K562 (cell line): ENCODE results near the gene HSF2BP. TPM values are rescaled to one million over a fixed set of nuclear protein-coding genes. Genes with fewer than 3 reads are reported as not detected.

Experiments used
- ATAC-seq: fragments of 200-7000 bp; cut with Tn5 transposase; 3 replicates; pipeline ENCODE4 v1.9.1; 2020; ENCODE audit warnings: moderate library complexity
- BruUV-seq: library from RNA; stranded (reverse); fragments of 400-500 nt; replicated peaks from 2 replicates; lab custom pipeline; 2021; lab: Mats Ljungman, UMichigan
- CTCF ChIA-PET: fragments of 300-600 bp; formaldehyde crosslinking; extraction: SDS; loops from one replicate; lab custom pipeline; 2021; ENCODE audit warnings: low intra/inter-chr PET ratio; lab: Yijun Ruan, JAX
- POLR2A ChIA-PET: fragments of 300-600, 350-650 bp; sonication (Branson Sonifier 250); formaldehyde crosslinking; extraction: SDS; loops from one replicate; lab custom pipeline; 2021; ENCODE audit warnings: antibody characterized with exemption, inconsistent platforms; lab: Yijun Ruan, JAX
- DNase-seq, 4 experiments: peaks; one replicate each; pipeline versions ENCODE4 v3.0.0 to v3.0.0-alpha.2; 2011 to 2018; ENCODE audit warnings: low spot score in 3 of 4, mixed read lengths in 3 of 4; ENCODE audit errors: extremely low read depth in 1 of 4
- FAIRE-seq: peaks from 2 replicates; lab custom pipeline; 2011; peaks lifted over from hg19 to GRCh38; lab: Jason Lieb, UNC
- H2AFZ ChIP-seq: 2 replicates; pipeline ENCODE4 v1.6.0; 2011; ENCODE audit warnings: low read depth, low read length, control low read depth, inconsistent platforms
- H3K27ac ChIP-seq: fragments of 200-600 bp; 3 replicates; pipeline ENCODE4 v1.8.0; 2011; ENCODE audit warnings: low read depth, mild to moderate bottlenecking, control low read depth, inconsistent platforms, low read length, moderate library complexity, mixed read lengths; ENCODE audit errors: extremely low read depth
- H3K27me3 ChIP-seq, 2 experiments: fragments of 300-600 bp in 1 of 2; 2 replicates in 1 of 2; 3 replicates in 1 of 2; pipeline versions ENCODE4 v1.6.0 to v1.8.0; 2011; ENCODE audit warnings: inconsistent platforms in 2 of 2, low read length in 2 of 2, mild to moderate bottlenecking in 1 of 2, mixed read lengths in 1 of 2, moderate library complexity in 1 of 2; ENCODE audit not compliant: control insufficient read depth in 2 of 2, insufficient read depth in 2 of 2
- H3K36me3 ChIP-seq: fragments of 300-600 bp; 3 replicates; pipeline ENCODE4 v1.8.0; 2011; ENCODE audit warnings: mild to moderate bottlenecking, low read length, inconsistent platforms; ENCODE audit not compliant: control insufficient read depth, insufficient read depth
- H3K4me1 ChIP-seq, 2 experiments: fragments of 200-600 bp in 1 of 2; replicated peaks in 1 of 2; 2 replicates in 1 of 2; 3 replicates in 1 of 2; pipeline versions ENCODE4 v1.5.1 to v1.8.0; 2011; ENCODE audit warnings: inconsistent platforms in 2 of 2, low read length in 2 of 2, mild to moderate bottlenecking in 1 of 2, mixed read lengths in 1 of 2, moderate library complexity in 1 of 2; ENCODE audit not compliant: control insufficient read depth in 2 of 2, insufficient read depth in 2 of 2
- H3K4me2 ChIP-seq: 2 replicates; pipeline ENCODE4 v1.6.1; 2011; ENCODE audit warnings: low read length, control low read depth, inconsistent platforms, mixed read lengths; ENCODE audit not compliant: insufficient read depth
- H3K4me3 ChIP-seq: fragments of 200-600 bp; sonication (generic), shearing (Covaris generic); 2 replicates; pipeline ENCODE4 v1.5.1; 2016; ENCODE audit warnings: control low read depth, inconsistent platforms
- H3K79me2 ChIP-seq: fragments of 200-600 bp; 3 replicates; pipeline ENCODE4 v1.8.0; 2011; ENCODE audit warnings: low read length, inconsistent platforms; ENCODE audit not compliant: control insufficient read depth, insufficient read depth
- H3K9ac ChIP-seq, 2 experiments: 2 replicates each; pipeline versions ENCODE4 v1.6.0 to v1.6.1; 2011; ENCODE audit warnings: low read depth in 2 of 2, low read length in 2 of 2, control low read depth in 1 of 2, inconsistent platforms in 1 of 2, mild to moderate bottlenecking in 1 of 2, mixed read lengths in 1 of 2; ENCODE audit not compliant: insufficient read depth in 1 of 2
- H3K9me1 ChIP-seq: one replicate; pipeline ENCODE4 v1.6.0; 2011; ENCODE audit warnings: inconsistent platforms, mild to moderate bottlenecking, low read length, moderate library complexity; ENCODE audit not compliant: control insufficient read depth, insufficient read depth
- H3K9me3 ChIP-seq: replicated peaks from 2 replicates; pipeline ENCODE4 v1.5.1; 2011; ENCODE audit warnings: low read depth, low read length, inconsistent platforms; ENCODE audit not compliant: control insufficient read depth, insufficient read depth
- H4K20me1 ChIP-seq: replicated peaks from 2 replicates; pipeline ENCODE4 v1.6.1; 2011; ENCODE audit warnings: low read length, inconsistent platforms, mixed read lengths; ENCODE audit not compliant: control insufficient read depth, insufficient read depth
- CBX2 ChIP-seq: fragments of 200-600 bp; sonication (generic); IDR thresholded peaks from one replicate; pipeline ENCODE4 v1.6.1; 2012; ENCODE audit warnings: mild to moderate bottlenecking, low read length, inconsistent platforms; ENCODE audit not compliant: insufficient read depth, poor library complexity, severe bottlenecking
- CEBPB ChIP-seq: fragments of 450-650 bp; IDR thresholded peaks from 2 replicates; pipeline ENCODE4 v1.6.1; 2016; ENCODE audit warnings: missing genetic modification characterization, missing compliant biosample characterization
- CEBPG ChIP-seq, 3 experiments: fragments of 200-800 bp in 1 of 3; sonication (Bioruptor generic) in 1 of 3; sonication (generic) in 1 of 3; formaldehyde crosslinking in 1 of 3; IDR thresholded peaks in 2 of 3; conservative IDR thresholded peaks in 1 of 3; 2 replicates each; pipeline versions ENCODE4 v1.6.1 to v1.8.0; 2016 to 2022; ENCODE audit warnings: missing compliant biosample characterization in 2 of 3, missing genetic modification characterization in 2 of 3, mild to moderate bottlenecking in 1 of 3, missing genetic modification reagents in 1 of 3
- RUNX1 ChIP-seq: sonication (generic); IDR thresholded peaks from 2 replicates; pipeline ENCODE4 v1.6.1; 2016; ENCODE audit warnings: antibody characterized with exemption, low read depth
- TRIM24 ChIP-seq, 2 experiments: fragments of 450-650 bp; IDR thresholded peaks; 2 replicates each; pipeline ENCODE4 v1.6.1; 2016
- ZEB2 ChIP-seq: fragments of 450-650 bp; IDR thresholded peaks from 2 replicates; pipeline ENCODE4 v1.6.1; 2016
- ZNF140 ChIP-seq: fragments of 250-450 bp; sonication (Bioruptor Pico); IDR thresholded peaks from 2 replicates; pipeline ENCODE4 v1.8.0; 2021; ENCODE audit warnings: moderate library complexity, mild to moderate bottlenecking, inconsistent platforms
- WGBS: fragments of 100-300 bp; shearing (Covaris generic); methylation state at CpG from one replicate; pipeline ENCODE4 v1.1.6; 2016; ENCODE audit warnings: low coverage, mixed read lengths; ENCODE audit not compliant: insufficient coverage; ENCODE audit errors: missing lambda C conversion rate; 5-methylcytosine and 5-hydroxymethylcytosine counted together
- in situ Hi-C: fragments of 300-500 bp; cut with MboI; formaldehyde crosslinking; loops from 4 replicates; pipeline ENCODE4 v1.15.0; 2018; ENCODE audit warnings: inconsistent platforms, mixed read lengths
- intact Hi-C: fragments of 100-400 bp; cut with micrococcal nuclease; formaldehyde crosslinking; loops from 2 replicates; pipeline ENCODE4 v1.14.2; 2022
- polyA plus RNA-seq, 8 experiments: library from polyadenylated mRNA; depleted of rRNA in 4 of 8; stranded (reverse) in 5 of 8; unstranded in 3 of 8; fragments of >200 nt; fragmentation: Nextera tagmentation in 2 of 8; fragmentation: Illumina TruSeq in 1 of 8; extraction: Ambion mirVana in 2 of 8; extraction: Trizol in 1 of 8; gene quantifications; 2 replicates each; pipeline versions ENCODE4 v1.2.1 to v1.2.3, GENCODE V29; 2011 to 2014; ENCODE audit warnings: inconsistent platforms in 1 of 8, missing spikeins in 1 of 8
- total RNA-seq, 7 experiments: library from RNA; depleted of rRNA in 6 of 7; stranded (reverse); fragments of >200 nt in 6 of 7; fragmentation: Illumina TruSeq in 2 of 7; extraction: Trizol in 2 of 7; gene quantifications; 2 replicates each; pipeline versions ENCODE4 v1.2.1 to v1.2.3, GENCODE V29; 2011 to 2021; ENCODE audit warnings: low replicate concordance in 1 of 7

The HSF2BP gene
- total and polyA plus RNA-seq, 9 of the 15 experiments (the other 6 are each of a cell fraction or from before 2014, with no cell fraction given) = 0.04 to 0.57 (median 0.20) TPM; not detected in 2

GRCh38 chr21:43639470-43640353, 19.6 kb downstream of the HSF2BP start:
- Histone ChIP-seq H3K4me3 (no peak overlapping the region), H3K27ac (no peak overlapping the region), H4K20me1 (no peaks in the 10 kb centered on the region), H3K9ac (no peak overlapping the region), H3K9me3 (no peaks in the 10 kb centered on the region), H3K4me2 (no peak overlapping the region), H2AFZ (no peak overlapping the region), H3K9me1 (no peaks in the 10 kb centered on the region), H3K36me3 (no peaks in the 10 kb centered on the region), H3K27me3 (peaks cover 7 to 13% of the 10 kb centered on the region in 2 experiments), H3K4me1 (no peaks in the 10 kb centered on the region; a peak in 1 of 5 replicates), H3K79me2 (no peaks in the 10 kb centered on the region)
- TF ChIP-seq CEBPB (tag) = peak; percentile 96
- no peak for TF ChIP-seq RUNX1
- TF ChIP-seq TRIM24 (IDR thresholded peaks at IDR 0.05) = peak; percentile 75 to 79; a peak in 2 of 4 replicates
- TF ChIP-seq CEBPG (CRISPR knock-in tag; IDR thresholded peaks at IDR 0.05) = peak; percentile 68; the same call in 1 of the 2 replicates
- TF ChIP-seq CEBPG (tag; conservative IDR thresholded peaks at IDR 0.05 in 1 of 2, IDR thresholded peaks at IDR 0.05 in 1 of 2) = peak; percentile 95 to 96
- TF ChIP-seq ZNF140 (CRISPR knock-in tag) = no peak
- no peak for TF ChIP-seq ZEB2
- peak; percentile 21 for TF ChIP-seq CBX2
- BruUV-seq = no TSS peak
- DNase-seq (no peak), FAIRE-seq (no peak), ATAC-seq (no peak)
- in situ Hi-C loops = loop anchor here (25.0 kb wide), 1 partner anchor 477 kb away; the partner anchor contains the start of gene CRYAA
- ChIA-PET CTCF (no interaction called here), POLR2A (no interaction called here)
- 6% methylated on average over 7 of the region's 7 CpGs for WGBS
- intact Hi-C loops = no loop called here
